Liver (tissue), 3 donors: ENCODE data around the gene ZNF837.

Experiments
- ATF3 ChIP-seq: IDR thresholded peaks from 2 replicates; pipeline ENCODE4 v1.6.1; 2016; ENCODE audit warnings: antibody characterized with exemption
- CTCF ChIP-seq: fragments of 150-350 bp; IDR thresholded peaks from 2 replicates; pipeline ENCODE4 v1.5.1; 2017; ENCODE audit warnings: improper control_type of control experiment, low read depth, low read length; ENCODE audit not compliant: missing input control
- HNF4G ChIP-seq: IDR thresholded peaks from 2 replicates; pipeline ENCODE4 v1.6.1; 2016; ENCODE audit warnings: antibody characterized with exemption
- JUND ChIP-seq, 2 donors: IDR thresholded peaks; 2 replicates each; pipeline ENCODE4 v1.6.1; 2016; ENCODE audit warnings: antibody characterized with exemption in 2 of 2
- NR2F2 ChIP-seq: IDR thresholded peaks from 2 replicates; pipeline ENCODE4 v1.6.1; 2016; ENCODE audit warnings: antibody characterized with exemption
- ZBTB33 ChIP-seq: IDR thresholded peaks from 2 replicates; pipeline ENCODE4 v1.6.1; 2016; ENCODE audit warnings: antibody characterized with exemption
- donor health status: healthy.
- donor health status: healthy.

GRCh38 chr19:58338825-58339558 is 41.8 kb downstream of the ZNF837 start:
- TF ChIP-seq HNF4G (no peak), CTCF (no peak), NR2F2 (no peak), JUND (IDR thresholded peaks at IDR 0.05) (no peak), ATF3 (no peak), ZBTB33 (no peak)
